Measurements from ENCODE around the gene MKI67. TPM values are rescaled to one million over a fixed set of nuclear protein-coding genes. Genes with fewer than 3 reads are reported as not detected.

Gene MKI67
- total and polyA plus RNA-seq, 2 donors from 2014 or later = 0.04 to 2.4 TPM

- Histone ChIP-seq H3K27me3 (ENCODE audit: control insufficient read depth, insufficient read depth, low read length) (no peaks in the 10 kb centered on the region), H3K27ac (ENCODE audit: low read depth in 2 of 2, low read length in 2 of 2) (no peak overlapping the region), H3K9me3 (ENCODE audit: control insufficient read depth in 2 of 3, insufficient read depth in 1 of 3, low read length in 3 of 3) (no peaks in the 10 kb centered on the region), H3K9ac (ENCODE audit: low read length in 3 of 3) (no peak overlapping the region), H3K36me3 (ENCODE audit: control insufficient read depth in 2 of 3, insufficient read depth in 3 of 3, low read length in 3 of 3) (no peaks in the 10 kb centered on the region), H3K4me1 (ENCODE audit: control insufficient read depth in 2 of 3, insufficient read depth in 2 of 3, low read depth in 1 of 3, low read length in 3 of 3) (no peaks in the 10 kb centered on the region), H3K4me3 (ENCODE audit: low read length in 3 of 3) (no peak overlapping the region)
- no peak for TF ChIP-seq CTCF (IDR thresholded peaks at IDR 0.05; ENCODE audit: borderline replicate concordance, extremely low read depth, insufficient read depth)
- intact Hi-C loops (cut with DNase I) = no loop called here
- FAIRE-seq = no peak
- no peak for DNase-seq
Observed at GRCh38 chr10:128137877-128138276, 11.7 kb upstream of the MKI67 start.

GRCh38 chr10:128130051-128130450 is 3.8 kb upstream of the MKI67 start:
- no peaks in the 10 kb centered on the region for H3K36me3 ChIP-seq (ENCODE audit: control insufficient read depth in 2 of 3, insufficient read depth in 3 of 3, low read length in 3 of 3)
- H3K27me3 ChIP-seq (ENCODE audit: control insufficient read depth, insufficient read depth, low read length) = no peaks in the 10 kb centered on the region
- no peak overlapping the region for H3K27ac ChIP-seq (ENCODE audit: low read depth in 2 of 2, low read length in 2 of 2)
- H3K4me1 ChIP-seq (ENCODE audit: control insufficient read depth in 2 of 3, insufficient read depth in 2 of 3, low read depth in 1 of 3, low read length in 3 of 3) = peaks cover 0 to 6% (median 0%) of the 10 kb centered on the region in 3 donors
- FAIRE-seq (no peak), DNase-seq (no peak)
- H3K4me3 ChIP-seq (ENCODE audit: low read length in 3 of 3) = no peak overlapping the region
- intact Hi-C loops (cut with DNase I) = no loop called here
- no peak for TF ChIP-seq CTCF (IDR thresholded peaks at IDR 0.05; ENCODE audit: borderline replicate concordance, extremely low read depth, insufficient read depth)
- no peaks in the 10 kb centered on the region for H3K9me3 ChIP-seq (ENCODE audit: control insufficient read depth in 2 of 3, insufficient read depth in 1 of 3, low read length in 3 of 3)
- H3K9ac ChIP-seq (ENCODE audit: low read length in 3 of 3) = no peak overlapping the region

- Histone ChIP-seq H3K27me3 (ENCODE audit: control insufficient read depth, insufficient read depth, low read length) (no peaks in the 10 kb centered on the region), H3K9ac (ENCODE audit: low read length in 3 of 3) (no peak overlapping the region), H3K9me3 (ENCODE audit: control insufficient read depth in 2 of 3, insufficient read depth in 1 of 3, low read length in 3 of 3) (no peaks in the 10 kb centered on the region), H3K4me3 (ENCODE audit: low read length in 3 of 3) (no peak overlapping the region), H3K27ac (ENCODE audit: low read depth in 2 of 2, low read length in 2 of 2) (no peak overlapping the region), H3K4me1 (ENCODE audit: control insufficient read depth in 2 of 3, insufficient read depth in 2 of 3, low read depth in 1 of 3, low read length in 3 of 3) (peaks cover 0 to 6% (median 0%) of the 10 kb centered on the region in 3 donors), H3K36me3 (ENCODE audit: control insufficient read depth in 2 of 3, insufficient read depth in 3 of 3, low read length in 3 of 3) (no peaks in the 10 kb centered on the region)
- no peak for TF ChIP-seq CTCF (IDR thresholded peaks at IDR 0.05; ENCODE audit: borderline replicate concordance, extremely low read depth, insufficient read depth)
- intact Hi-C loops (cut with DNase I) = no loop called here
- no peak for FAIRE-seq
- DNase-seq = no peak
Observed at GRCh38 chr10:128128582-128128981, 2.4 kb upstream of the MKI67 start.

GRCh38 chr10:128125416-128125943 is 743 bp downstream of the MKI67 start:
- Histone ChIP-seq H3K4me1 (ENCODE audit: control insufficient read depth in 2 of 3, insufficient read depth in 2 of 3, low read depth in 1 of 3, low read length in 3 of 3) (peaks cover 0 to 6% (median 0%) of the 10 kb centered on the region in 3 donors), H3K27ac (ENCODE audit: low read depth in 2 of 2, low read length in 2 of 2) (no peak overlapping the region), H3K4me3 (ENCODE audit: low read length in 3 of 3) (peak overlapping the region; percentile 26 to 50 (median 43)), H3K27me3 (ENCODE audit: control insufficient read depth, insufficient read depth, low read length) (no peaks in the 10 kb centered on the region), H3K9me3 (ENCODE audit: control insufficient read depth in 2 of 3, insufficient read depth in 1 of 3, low read length in 3 of 3) (no peaks in the 10 kb centered on the region), H3K9ac (ENCODE audit: low read length in 3 of 3) (peak overlapping the region in 1 of 3 donors; percentile 27), H3K36me3 (ENCODE audit: control insufficient read depth in 2 of 3, insufficient read depth in 3 of 3, low read length in 3 of 3) (no peaks in the 10 kb centered on the region)
- DNase-seq (peak in 2 of 5 donors; percentile 8 to 30), FAIRE-seq (no peak)
- intact Hi-C loops (cut with DNase I) = no loop called here
- no peak for TF ChIP-seq CTCF (IDR thresholded peaks at IDR 0.05; ENCODE audit: borderline replicate concordance, extremely low read depth, insufficient read depth)
